WI38 (cell line): Measurements from ENCODE around the gene NEGR1.

Experiments used
- H3K4me3 ChIP-seq: 2 replicates; pipeline ENCODE4 v1.5.1; 2011; ENCODE audit warnings: low read depth, mild to moderate bottlenecking, control low read depth, low read length
- CTCF ChIP-seq: IDR thresholded peaks from 2 replicates; pipeline ENCODE4 v1.5.1; 2012; ENCODE audit warnings: low read depth, mild to moderate bottlenecking, control low read depth, low read length

NEGR1 gene

GRCh38 chr1:71964188-71964587, 318.2 kb downstream of the NEGR1 start:
- H3K4me3 ChIP-seq: no peak overlapping the region
- no peak for TF ChIP-seq CTCF

GRCh38 chr1:71956613-71957285, 325.6 kb downstream of the NEGR1 start:
- H3K4me3 ChIP-seq: no peak overlapping the region

GRCh38 chr1:71950579-71950978, 331.8 kb downstream of the NEGR1 start:
- TF ChIP-seq CTCF: no peak
- H3K4me3 ChIP-seq: no peak overlapping the region

More at GRCh38 chr1:71956613-71957285, 325.6 kb downstream of the NEGR1 start:
- no peak for TF ChIP-seq CTCF

GRCh38 chr1:71949681-71950080, 332.7 kb downstream of the NEGR1 start:
- no peak overlapping the region for H3K4me3 ChIP-seq
- no peak for TF ChIP-seq CTCF

GRCh38 chr1:71948561-71948960, 333.8 kb downstream of the NEGR1 start:
- no peak for TF ChIP-seq CTCF
- no peak overlapping the region for H3K4me3 ChIP-seq

- TF ChIP-seq CTCF: no peak
- H3K4me3 ChIP-seq: no peak overlapping the region
These were observed 338.3 kb downstream of the NEGR1 start for GRCh38 chr1:71944006-71944405.

GRCh38 chr1:71940261-71940660, 342.1 kb downstream of the NEGR1 start:
- no peak for TF ChIP-seq CTCF
- H3K4me3 ChIP-seq: no peak overlapping the region
